Suprapubic skin (tissue), 4 donors: ENCODE measurements around the gene RHBDL3. TPM values are rescaled to one million over a fixed set of nuclear protein-coding genes. Genes with fewer than 3 reads are reported as not detected.

Experiments used
- DNase-seq, 2 donors: peaks; one replicate each; pipeline ENCODE4 v3.0.0-alpha.2; 2019; ENCODE audit warnings: low spot score in 2 of 2
- H3K27ac ChIP-seq: fragments of 200-600 bp; sonication (generic); one replicate; pipeline ENCODE4 v1.5.1; 2019
- H3K27me3 ChIP-seq: fragments of 200-600 bp; sonication (generic); one replicate; pipeline ENCODE4 v1.5.1; 2019
- H3K36me3 ChIP-seq: fragments of 200-600 bp; sonication (generic); one replicate; pipeline ENCODE4 v1.5.1; 2019
- H3K4me1 ChIP-seq: fragments of 200-600 bp; sonication (generic); one replicate; pipeline ENCODE4 v1.5.1; 2019
- H3K4me3 ChIP-seq: fragments of 200-600 bp; sonication (generic); one replicate; pipeline ENCODE4 v1.5.1; 2019; ENCODE audit warnings: mild to moderate bottlenecking
- H3K9me3 ChIP-seq: fragments of 200-600 bp; sonication (generic); one replicate; pipeline ENCODE4 v1.5.1; 2019
- CTCF ChIP-seq, 2 donors: fragments of 200-600 bp in 1 of 2; fragments of 450-650 bp in 1 of 2; sonication (generic) in 1 of 2; IDR thresholded peaks; one replicate each; pipeline ENCODE4 v1.5.1; 2016 to 2019; ENCODE audit warnings: antibody characterized with exemption in 2 of 2, mild to moderate bottlenecking in 1 of 2, moderate library complexity in 1 of 2
- EP300 ChIP-seq: sonication (generic); formaldehyde crosslinking; IDR thresholded peaks from one replicate; pipeline ENCODE4 v1.6.1; 2017; ENCODE audit warnings: antibody characterized with exemption
- POLR2A ChIP-seq, 2 donors: fragments of 450-650 bp; IDR thresholded peaks; one replicate each; pipeline ENCODE4 v1.6.1; 2017; ENCODE audit warnings: antibody characterized with exemption in 2 of 2, mild to moderate bottlenecking in 2 of 2, moderate library complexity in 2 of 2
- POLR2AphosphoS5 ChIP-seq, 3 donors: sonication (generic); formaldehyde crosslinking; IDR thresholded peaks; one replicate each; pipeline ENCODE4 v1.6.1; 2017; ENCODE audit warnings: antibody characterized with exemption in 3 of 3
- WGBS: methylation state at CpG from one replicate; pipeline ENCODE4 v1.1.5; 2018; 5-methylcytosine and 5-hydroxymethylcytosine counted together
- total RNA-seq, 4 donors: library from RNA; depleted of rRNA; stranded (reverse); fragments of >200 nt; gene quantifications; one replicate each; pipeline ENCODE4 v1.1.0, GENCODE V29; 2016

RHBDL3 gene
- total RNA-seq, 4 donors from 2014 or later: 0.31 to 1.7 (median 0.34) TPM; not detected in 1

GRCh38 chr17:32323811-32324491 is 58.3 kb downstream of the RHBDL3 start:
- H3K9me3 ChIP-seq: no peaks in the 10 kb centered on the region
- no peak overlapping the region for H3K27ac ChIP-seq
- H3K4me1 ChIP-seq: peaks cover 9% of the 10 kb centered on the region
- WGBS: 23% methylated on average over 11 of the region's 11 CpGs
- peak overlapping the region; percentile 15 for H3K4me3 ChIP-seq
- no peak for DNase-seq
- H3K27me3 ChIP-seq: no peaks in the 10 kb centered on the region
- TF ChIP-seq CTCF (IDR thresholded peaks at IDR 0.05): no peak
- no peak for TF ChIP-seq EP300
- TF ChIP-seq POLR2AphosphoS5 (IDR thresholded peaks at IDR 0.05): no peak
- TF ChIP-seq POLR2A (IDR thresholded peaks at IDR 0.05): no peak
- no peaks in the 10 kb centered on the region for H3K36me3 ChIP-seq

- no peak for DNase-seq
- no peak for TF ChIP-seq POLR2A (IDR thresholded peaks at IDR 0.05)
- no peak for TF ChIP-seq EP300
- TF ChIP-seq POLR2AphosphoS5 (IDR thresholded peaks at IDR 0.05): no peak
- TF ChIP-seq CTCF (IDR thresholded peaks at IDR 0.05): no peak
- Histone ChIP-seq H3K9me3 (no peaks in the 10 kb centered on the region), H3K36me3 (no peaks in the 10 kb centered on the region), H3K4me1 (peaks cover 9% of the 10 kb centered on the region), H3K27ac (no peak overlapping the region), H3K27me3 (no peaks in the 10 kb centered on the region), H3K4me3 (no peak overlapping the region)
- 100% methylated on average over 1 of the region's 1 CpG for WGBS
Measured at GRCh38 chr17:32327911-32328310, 62.3 kb downstream of the RHBDL3 start.

DNA sequence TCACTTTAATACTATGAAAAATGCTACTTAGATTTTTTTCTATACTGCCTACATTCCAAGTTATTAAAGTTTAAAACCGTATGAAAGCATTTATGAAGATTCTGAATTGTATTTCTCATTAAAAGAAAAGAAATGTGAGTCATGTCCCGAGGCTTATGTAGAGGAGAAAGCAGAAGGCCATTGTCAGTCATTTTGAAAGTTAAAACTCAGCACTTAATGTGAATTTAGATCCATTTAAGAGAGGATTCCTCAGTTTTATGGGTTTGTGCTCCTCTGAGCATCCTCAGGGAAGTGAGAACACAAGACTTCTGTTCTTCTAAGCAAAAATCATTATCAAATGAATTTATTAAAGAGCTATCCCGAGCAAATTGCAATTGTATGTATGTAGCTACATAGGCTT is 64.5 kb downstream of the RHBDL3 start:
- 71% methylated on average over 3 of the region's 3 CpGs for WGBS
- H3K4me1 ChIP-seq: no peaks in the 10 kb centered on the region
- DNase-seq: no peak
- no peak overlapping the region for H3K4me3 ChIP-seq
- no peaks in the 10 kb centered on the region for H3K27me3 ChIP-seq
- TF ChIP-seq CTCF (IDR thresholded peaks at IDR 0.05) (no peak), POLR2AphosphoS5 (IDR thresholded peaks at IDR 0.05) (no peak), EP300 (no peak), POLR2A (IDR thresholded peaks at IDR 0.05) (no peak)
- H3K36me3 ChIP-seq: peaks cover 16% of the 10 kb centered on the region
- no peak overlapping the region for H3K27ac ChIP-seq
- no peaks in the 10 kb centered on the region for H3K9me3 ChIP-seq

DNA sequence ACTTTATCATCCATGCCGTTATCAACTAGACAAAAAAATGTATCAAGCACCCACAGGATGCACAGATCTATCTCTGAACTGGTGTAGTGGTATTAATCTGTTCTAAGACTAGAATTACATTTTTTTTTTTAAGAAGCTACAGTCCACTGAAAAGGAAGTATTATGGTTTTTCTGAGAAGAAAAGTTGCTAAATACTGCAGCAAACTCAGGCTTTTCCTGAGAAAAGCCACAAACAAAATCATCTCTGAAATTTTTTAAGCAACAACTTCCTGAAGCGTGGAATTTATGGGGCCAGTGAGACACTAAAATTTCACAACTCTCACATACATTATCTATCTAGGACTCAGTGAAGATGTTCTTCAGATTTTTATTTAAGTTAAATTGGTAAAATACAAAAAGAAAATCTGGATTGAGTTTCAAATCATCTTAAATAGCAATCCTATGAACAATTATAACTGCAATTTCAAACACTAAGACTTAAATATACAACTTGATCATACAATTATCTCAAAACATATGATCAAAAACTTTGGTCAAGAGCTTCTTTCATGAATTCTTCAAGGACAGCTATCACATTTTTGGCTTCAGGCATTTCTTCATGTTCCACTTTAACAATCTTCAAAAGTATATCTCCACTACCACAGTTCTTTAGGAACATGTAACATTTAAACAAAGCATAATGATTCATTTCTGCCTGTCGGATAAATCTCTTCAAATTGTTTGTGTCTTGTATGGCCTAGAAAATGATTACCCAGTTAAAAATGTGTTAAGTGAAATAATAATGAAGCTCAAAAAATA is 65.8 kb downstream of the RHBDL3 start:
- Histone ChIP-seq H3K4me3 (no peak overlapping the region), H3K27me3 (no peaks in the 10 kb centered on the region), H3K9me3 (no peaks in the 10 kb centered on the region), H3K36me3 (peaks cover 29% of the 10 kb centered on the region), H3K4me1 (no peaks in the 10 kb centered on the region), H3K27ac (no peak overlapping the region)
- no peak for DNase-seq
- WGBS: 91% methylated on average over 3 of the region's 3 CpGs
- no peak for TF ChIP-seq EP300
- no peak for TF ChIP-seq POLR2A (IDR thresholded peaks at IDR 0.05)
- TF ChIP-seq POLR2AphosphoS5 (IDR thresholded peaks at IDR 0.05): no peak
- TF ChIP-seq CTCF (IDR thresholded peaks at IDR 0.05): no peak

- TF ChIP-seq EP300: no peak
- no peak for TF ChIP-seq POLR2AphosphoS5 (IDR thresholded peaks at IDR 0.05)
- TF ChIP-seq CTCF (IDR thresholded peaks at IDR 0.05): no peak
- TF ChIP-seq POLR2A (IDR thresholded peaks at IDR 0.05): no peak
- Histone ChIP-seq H3K27me3 (no peaks in the 10 kb centered on the region), H3K9me3 (no peaks in the 10 kb centered on the region), H3K4me3 (no peak overlapping the region), H3K4me1 (no peaks in the 10 kb centered on the region), H3K27ac (no peak overlapping the region), H3K36me3 (peaks cover 42% of the 10 kb centered on the region)
- DNase-seq: no peak
- 87% methylated on average over 2 of the region's 2 CpGs for WGBS
Measured at GRCh38 chr17:32333187-32333586, 67.6 kb downstream of the RHBDL3 start.
